ENCODE data around the gene IL4R.

DNA sequence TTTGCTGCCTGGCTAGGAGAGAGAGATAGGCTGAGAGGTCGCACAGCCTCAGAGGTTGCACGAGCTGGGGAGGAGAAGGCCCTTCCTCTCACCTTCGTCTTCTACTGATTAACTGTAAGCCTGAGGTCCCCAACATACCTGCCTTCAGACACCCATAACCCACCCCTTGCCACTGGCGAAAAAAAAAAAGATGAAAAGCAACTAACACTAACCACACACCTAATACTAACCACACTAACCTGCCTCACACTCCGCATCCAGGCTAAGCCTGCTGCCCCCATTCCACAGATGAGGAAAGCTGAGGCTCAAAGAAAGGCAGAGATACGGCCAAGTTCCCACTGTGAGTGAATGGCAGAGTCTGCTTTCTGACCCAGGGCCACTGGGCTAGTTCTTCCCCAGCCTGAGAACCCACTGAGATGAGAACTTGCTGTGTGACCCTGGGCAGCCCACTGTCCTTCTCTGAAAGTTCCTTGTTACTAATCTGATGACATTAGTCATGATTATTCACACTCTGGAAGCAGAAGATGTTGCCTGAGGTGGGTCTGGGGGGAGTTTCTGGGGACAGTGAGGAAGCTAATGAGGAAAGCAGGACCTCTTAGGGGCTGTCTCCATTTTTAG lies 92.8 kb downstream of the IL4R start:
- TF ChIP-seq, protein P1, sequence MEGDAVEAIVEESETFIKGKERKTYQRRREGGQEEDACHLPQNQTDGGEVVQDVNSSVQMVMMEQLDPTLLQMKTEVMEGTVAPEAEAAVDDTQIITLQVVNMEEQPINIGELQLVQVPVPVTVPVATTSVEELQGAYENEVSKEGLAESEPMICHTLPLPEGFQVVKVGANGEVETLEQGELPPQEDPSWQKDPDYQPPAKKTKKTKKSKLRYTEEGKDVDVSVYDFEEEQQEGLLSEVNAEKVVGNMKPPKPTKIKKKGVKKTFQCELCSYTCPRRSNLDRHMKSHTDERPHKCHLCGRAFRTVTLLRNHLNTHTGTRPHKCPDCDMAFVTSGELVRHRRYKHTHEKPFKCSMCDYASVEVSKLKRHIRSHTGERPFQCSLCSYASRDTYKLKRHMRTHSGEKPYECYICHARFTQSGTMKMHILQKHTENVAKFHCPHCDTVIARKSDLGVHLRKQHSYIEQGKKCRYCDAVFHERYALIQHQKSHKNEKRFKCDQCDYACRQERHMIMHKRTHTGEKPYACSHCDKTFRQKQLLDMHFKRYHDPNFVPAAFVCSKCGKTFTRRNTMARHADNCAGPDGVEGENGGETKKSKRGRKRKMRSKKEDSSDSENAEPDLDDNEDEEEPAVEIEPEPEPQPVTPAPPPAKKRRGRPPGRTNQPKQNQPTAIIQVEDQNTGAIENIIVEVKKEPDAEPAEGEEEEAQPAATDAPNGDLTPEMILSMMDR (conservative IDR thresholded peaks at IDR 0.05): no peak
- TF ChIP-seq ZFX (IDR thresholded peaks at IDR 0.05): no peak

Measured in C4-2B (cell line).